ENCODE measurements around the gene DGKQ.

DGKQ gene

GRCh38 chr4:1015179-1015578, 41.8 kb upstream of the DGKQ start:
- Histone ChIP-seq H3K27me3 (ENCODE audit: control insufficient read depth, insufficient read depth, low read length) (peaks cover 19% of the 10 kb centered on the region), H3K4me1 (ENCODE audit: control insufficient read depth, low read depth, low read length) (no peaks in the 10 kb centered on the region), H3K27ac (ENCODE audit: low read length) (no peak overlapping the region), H3K36me3 (ENCODE audit: control insufficient read depth, low read depth, low read length) (no peaks in the 10 kb centered on the region), H3K9ac (ENCODE audit: low read length) (no peak overlapping the region), H3K9me3 (ENCODE audit: control insufficient read depth, low read depth, low read length) (no peaks in the 10 kb centered on the region), H3K4me3 (ENCODE audit: low read length) (no peak overlapping the region)

DNA sequence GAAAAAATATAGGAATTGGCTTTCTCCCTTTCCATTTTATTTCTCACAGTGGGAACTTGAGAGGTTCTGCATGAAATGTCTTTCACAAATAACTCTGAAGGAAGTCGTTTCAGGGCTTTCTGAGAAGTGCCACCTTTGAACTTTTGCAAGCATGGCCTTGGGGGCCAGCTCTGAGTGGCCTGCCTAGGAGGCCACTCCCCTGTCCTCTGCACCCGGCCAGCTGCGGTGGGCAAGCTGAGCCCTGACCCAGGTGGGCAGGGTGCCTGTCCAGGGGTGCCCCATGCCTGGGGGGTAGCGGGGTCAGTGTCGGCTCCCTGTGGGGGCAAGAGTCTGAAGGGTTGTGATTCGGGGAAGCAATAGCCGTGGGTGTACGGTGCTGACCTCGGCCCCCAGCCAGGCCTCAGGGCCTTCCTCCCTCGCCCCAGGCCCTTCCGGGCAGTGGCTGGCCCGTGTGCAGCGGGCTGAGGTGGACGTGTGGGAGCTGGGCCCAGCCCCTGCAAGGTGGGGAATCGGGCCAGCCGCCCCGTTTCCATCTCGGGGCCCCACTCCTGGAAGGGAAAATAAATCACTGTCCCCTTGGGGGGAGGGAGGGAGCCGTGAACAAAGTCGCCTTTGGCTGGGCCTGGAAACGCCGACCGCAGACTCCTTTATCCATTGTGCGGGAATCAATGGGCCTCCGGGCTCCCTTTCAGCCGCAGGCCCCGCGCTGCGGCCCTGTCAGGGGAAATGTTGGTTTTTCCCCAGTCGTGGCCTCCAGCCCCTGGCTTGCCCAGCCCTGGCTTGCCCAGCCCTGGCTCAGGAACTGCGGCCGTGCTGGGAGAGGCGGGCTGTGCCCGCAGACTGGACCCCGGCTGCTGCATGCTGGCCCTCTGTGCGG, 41.2 kb upstream of the DGKQ start:
- H3K36me3 ChIP-seq (ENCODE audit: control insufficient read depth, low read depth, low read length) = no peaks in the 10 kb centered on the region
- H3K27ac ChIP-seq (ENCODE audit: low read length) = no peak overlapping the region
- H3K27me3 ChIP-seq (ENCODE audit: control insufficient read depth, insufficient read depth, low read length) = peaks cover 24% of the 10 kb centered on the region
- no peak overlapping the region for H3K9ac ChIP-seq (ENCODE audit: low read length)
- no peaks in the 10 kb centered on the region for H3K4me1 ChIP-seq (ENCODE audit: control insufficient read depth, low read depth, low read length)
- no peak overlapping the region for H3K4me3 ChIP-seq (ENCODE audit: low read length)
- H3K9me3 ChIP-seq (ENCODE audit: control insufficient read depth, low read depth, low read length) = no peaks in the 10 kb centered on the region

DNA sequence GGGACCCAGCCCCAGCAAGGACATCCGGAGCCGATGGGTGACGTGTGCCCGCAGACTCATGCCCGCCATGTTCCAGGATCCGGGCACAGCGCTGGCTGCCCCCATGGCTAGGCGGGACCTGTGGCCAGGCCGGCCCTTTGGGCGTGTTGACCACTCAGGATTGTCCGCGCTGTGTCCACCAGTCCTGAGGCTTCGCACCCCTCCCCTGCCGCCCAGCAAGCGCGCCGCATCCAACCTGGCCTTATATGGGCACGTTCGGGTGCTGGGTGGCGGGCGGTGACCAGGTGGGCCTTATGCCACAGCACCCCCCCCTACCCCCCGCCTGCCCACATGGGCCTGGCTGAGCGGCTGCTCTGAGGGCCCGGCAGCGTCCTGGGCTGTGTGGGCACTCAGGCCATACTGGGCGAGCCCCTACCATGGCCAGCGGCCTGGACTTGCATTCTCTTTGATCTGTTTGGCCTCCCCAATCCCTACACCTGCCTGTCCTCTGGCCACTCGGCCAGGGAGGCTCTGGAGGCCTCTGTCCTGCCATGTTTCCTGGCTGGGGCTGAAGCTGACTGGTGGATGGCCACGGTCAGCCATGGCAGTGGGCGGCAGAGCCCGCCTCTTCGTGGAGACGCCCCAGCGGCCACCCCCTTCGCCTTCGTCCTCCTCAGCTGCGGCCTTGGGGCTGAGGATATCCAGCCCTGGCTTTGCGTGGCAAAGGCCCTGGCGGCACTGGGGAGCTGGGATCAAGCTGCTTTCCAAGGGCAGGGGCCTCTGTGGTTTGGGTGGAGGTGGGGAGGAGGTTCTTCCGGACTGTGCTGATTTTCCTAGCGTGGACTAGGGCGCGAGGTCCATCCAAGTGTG, 40.1 kb upstream of the DGKQ start:
- peaks cover 33% of the 10 kb centered on the region for H3K27me3 ChIP-seq (ENCODE audit: control insufficient read depth, insufficient read depth, low read length)
- H3K4me1 ChIP-seq (ENCODE audit: control insufficient read depth, low read depth, low read length) = peaks cover 4% of the 10 kb centered on the region
- H3K4me3 ChIP-seq (ENCODE audit: low read length) = no peak overlapping the region
- no peak overlapping the region for H3K9ac ChIP-seq (ENCODE audit: low read length)
- H3K27ac ChIP-seq (ENCODE audit: low read length) = no peak overlapping the region
- H3K9me3 ChIP-seq (ENCODE audit: control insufficient read depth, low read depth, low read length) = no peaks in the 10 kb centered on the region
- no peaks in the 10 kb centered on the region for H3K36me3 ChIP-seq (ENCODE audit: control insufficient read depth, low read depth, low read length)

DNA sequence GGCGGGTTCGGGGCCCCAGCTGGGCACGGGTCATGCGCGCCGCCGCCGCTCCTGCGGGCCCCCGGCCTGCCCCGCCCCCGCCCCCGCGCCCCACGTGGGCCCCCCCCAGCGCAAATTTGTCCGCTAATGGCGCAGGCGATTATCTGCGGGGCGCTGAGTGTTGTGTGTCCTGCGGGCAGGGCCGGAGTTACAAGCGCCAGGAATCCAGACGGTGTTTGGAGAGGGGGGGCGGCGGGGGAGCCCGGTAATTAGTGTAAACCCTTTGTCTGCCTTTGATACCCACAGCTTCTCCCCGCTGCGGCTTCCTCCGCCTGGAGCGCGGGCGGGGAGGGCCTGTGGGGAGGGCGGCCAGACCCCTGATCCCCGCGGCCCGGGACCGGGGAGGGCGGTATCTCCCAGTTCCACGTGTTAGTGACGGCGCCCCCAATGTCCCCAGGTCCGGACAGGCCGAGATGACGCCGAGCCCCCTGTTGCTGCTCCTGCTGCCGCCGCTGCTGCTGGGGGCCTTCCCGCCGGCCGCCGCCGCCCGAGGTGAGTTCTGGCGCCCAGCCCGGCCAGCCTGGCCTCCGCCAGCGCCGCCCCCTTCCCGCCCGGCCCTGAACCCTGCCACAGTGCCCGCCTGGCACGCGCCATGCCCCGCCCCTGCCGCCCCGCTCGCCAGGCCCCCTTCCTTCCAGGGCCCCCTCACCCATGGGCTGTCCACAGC, 38.8 kb upstream of the DGKQ start:
- Histone ChIP-seq H3K27ac (ENCODE audit: low read length) (no peak overlapping the region), H3K4me1 (ENCODE audit: control insufficient read depth, low read depth, low read length) (peaks cover 4% of the 10 kb centered on the region), H3K36me3 (ENCODE audit: control insufficient read depth, low read depth, low read length) (no peaks in the 10 kb centered on the region), H3K4me3 (ENCODE audit: low read length) (peak overlapping the region; percentile 51), H3K27me3 (ENCODE audit: control insufficient read depth, insufficient read depth, low read length) (peaks cover 46% of the 10 kb centered on the region), H3K9ac (ENCODE audit: low read length) (no peak overlapping the region), H3K9me3 (ENCODE audit: control insufficient read depth, low read depth, low read length) (no peaks in the 10 kb centered on the region)

GRCh38 chr4:1011666-1012033, 38.3 kb upstream of the DGKQ start:
- no peak overlapping the region for H3K4me3 ChIP-seq (ENCODE audit: low read length)
- peaks cover 4% of the 10 kb centered on the region for H3K4me1 ChIP-seq (ENCODE audit: control insufficient read depth, low read depth, low read length)
- H3K27ac ChIP-seq (ENCODE audit: low read length) = no peak overlapping the region
- no peaks in the 10 kb centered on the region for H3K36me3 ChIP-seq (ENCODE audit: control insufficient read depth, low read depth, low read length)
- no peaks in the 10 kb centered on the region for H3K9me3 ChIP-seq (ENCODE audit: control insufficient read depth, low read depth, low read length)
- peaks cover 51% of the 10 kb centered on the region for H3K27me3 ChIP-seq (ENCODE audit: control insufficient read depth, insufficient read depth, low read length)
- H3K9ac ChIP-seq (ENCODE audit: low read length) = no peak overlapping the region

DNA sequence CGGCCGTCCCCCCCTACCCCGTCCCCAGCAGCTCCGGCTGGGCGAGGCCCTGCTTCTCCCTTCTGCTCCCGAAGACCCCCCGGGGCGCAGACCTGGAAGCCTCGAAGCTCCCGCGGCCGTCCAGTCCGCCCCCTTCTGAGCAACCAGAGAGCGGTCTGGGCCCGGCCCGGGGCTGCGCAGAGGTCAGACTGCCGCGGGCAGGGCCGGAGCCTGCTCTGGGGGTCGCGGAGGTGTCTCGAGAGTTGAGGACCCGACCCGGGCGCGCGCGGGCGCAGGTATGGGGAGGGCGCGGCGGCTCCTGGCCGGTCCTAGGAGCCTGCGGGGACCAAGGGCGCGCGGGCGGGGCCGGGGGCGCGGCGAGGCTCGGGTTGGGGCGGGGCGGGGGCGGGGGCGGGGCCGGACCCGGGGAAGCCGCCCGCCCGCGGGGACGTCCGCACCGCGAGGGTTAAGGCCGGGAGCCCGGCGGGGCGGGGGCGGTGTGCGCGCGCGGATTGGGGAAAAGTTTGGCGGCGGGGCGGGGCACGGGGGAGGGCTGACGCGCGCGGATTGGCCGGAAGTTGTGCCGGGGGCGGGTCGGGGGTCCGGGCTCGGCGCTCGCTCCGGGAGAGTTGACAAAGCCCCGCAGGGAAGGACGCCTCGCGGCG, 37.8 kb upstream of the DGKQ start, which contains the start of gene FGFRL1:
FGFRL1 (plus strand) TSS at position 605 of the 644 bp plus-strand sequence. CDS start 860 bp downstream, outside the sequence.
- H3K4me3 ChIP-seq (ENCODE audit: low read length) = peak within 1 kb of the TSS; percentile 51
- H3K27me3 ChIP-seq (ENCODE audit: control insufficient read depth, insufficient read depth, low read length) = peaks cover 56% of the 10 kb centered on the region
- no peak within 1 kb of the TSS for H3K9ac ChIP-seq (ENCODE audit: low read length)
- no peak within 1 kb of the TSS for H3K27ac ChIP-seq (ENCODE audit: low read length)
- no peaks in the 10 kb centered on the region for H3K9me3 ChIP-seq (ENCODE audit: control insufficient read depth, low read depth, low read length)
- H3K4me1 ChIP-seq (ENCODE audit: control insufficient read depth, low read depth, low read length) = peaks cover 4% of the 10 kb centered on the region
- H3K36me3 ChIP-seq (ENCODE audit: control insufficient read depth, low read depth, low read length) = no peaks in the 10 kb centered on the region

- peak overlapping the region; percentile 27 for H3K4me3 ChIP-seq (ENCODE audit: low read length)
- H3K27ac ChIP-seq (ENCODE audit: low read length) = no peak overlapping the region
- H3K36me3 ChIP-seq (ENCODE audit: control insufficient read depth, low read depth, low read length) = no peaks in the 10 kb centered on the region
- H3K9me3 ChIP-seq (ENCODE audit: control insufficient read depth, low read depth, low read length) = no peaks in the 10 kb centered on the region
- H3K9ac ChIP-seq (ENCODE audit: low read length) = no peak overlapping the region
- H3K27me3 ChIP-seq (ENCODE audit: control insufficient read depth, insufficient read depth, low read length) = peaks cover 61% of the 10 kb centered on the region
- H3K4me1 ChIP-seq (ENCODE audit: control insufficient read depth, low read depth, low read length) = peaks cover 4% of the 10 kb centered on the region
Measured at GRCh38 chr4:1010395-1011021, 37.1 kb upstream of the DGKQ start.

- H3K36me3 ChIP-seq (ENCODE audit: control insufficient read depth, low read depth, low read length) = no peaks in the 10 kb centered on the region
- H3K4me3 ChIP-seq (ENCODE audit: low read length) = peak overlapping the region; percentile 61
- H3K27ac ChIP-seq (ENCODE audit: low read length) = no peak overlapping the region
- no peak overlapping the region for H3K9ac ChIP-seq (ENCODE audit: low read length)
- H3K27me3 ChIP-seq (ENCODE audit: control insufficient read depth, insufficient read depth, low read length) = peaks cover 68% of the 10 kb centered on the region
- H3K9me3 ChIP-seq (ENCODE audit: control insufficient read depth, low read depth, low read length) = no peaks in the 10 kb centered on the region
- H3K4me1 ChIP-seq (ENCODE audit: control insufficient read depth, low read depth, low read length) = peaks cover 4% of the 10 kb centered on the region
Measured at GRCh38 chr4:1009542-1010394, 36.4 kb upstream of the DGKQ start.

DNA sequence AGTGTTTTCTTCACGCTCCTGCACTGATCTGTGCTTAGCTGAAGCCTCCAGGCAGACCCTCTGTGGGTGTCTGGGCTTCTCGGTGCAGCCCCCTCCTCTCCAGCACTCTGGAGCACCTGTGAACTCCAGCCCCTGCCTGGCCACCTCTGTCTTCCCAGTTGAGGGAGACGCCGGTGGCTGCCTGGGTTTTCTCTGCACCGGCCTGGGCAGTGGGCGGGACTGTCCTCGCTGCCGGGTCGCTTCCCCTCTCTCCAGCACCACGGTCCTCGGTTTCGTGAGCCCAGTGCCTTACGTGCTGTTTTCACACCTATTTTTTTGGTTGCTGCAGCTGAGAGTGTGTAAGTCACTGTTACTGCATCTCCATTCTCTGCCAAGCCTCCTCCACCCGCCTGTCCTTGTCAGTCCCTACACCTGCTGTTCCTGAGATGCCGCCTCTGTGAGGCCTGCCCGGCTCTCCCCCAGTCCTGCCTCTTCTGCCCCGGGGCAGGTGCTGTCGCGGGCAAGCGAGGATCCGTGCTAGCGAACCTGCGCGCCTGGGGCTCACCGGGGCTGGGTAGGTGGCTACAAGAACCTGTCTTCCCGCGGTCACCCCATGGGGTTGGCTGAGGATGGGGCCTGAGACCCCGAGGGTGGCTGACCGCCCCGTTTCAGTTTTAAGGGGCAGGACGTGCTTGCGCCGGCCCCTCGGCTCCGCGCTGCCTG, 35.6 kb upstream of the DGKQ start:
- no peak overlapping the region for H3K27ac ChIP-seq (ENCODE audit: low read length)
- peak overlapping the region; percentile 61 for H3K4me3 ChIP-seq (ENCODE audit: low read length)
- H3K36me3 ChIP-seq (ENCODE audit: control insufficient read depth, low read depth, low read length) = no peaks in the 10 kb centered on the region
- no peak overlapping the region for H3K9ac ChIP-seq (ENCODE audit: low read length)
- H3K27me3 ChIP-seq (ENCODE audit: control insufficient read depth, insufficient read depth, low read length) = peaks cover 76% of the 10 kb centered on the region
- H3K9me3 ChIP-seq (ENCODE audit: control insufficient read depth, low read depth, low read length) = no peaks in the 10 kb centered on the region
- H3K4me1 ChIP-seq (ENCODE audit: control insufficient read depth, low read depth, low read length) = peaks cover 4% of the 10 kb centered on the region

GRCh38 chr4:1006856-1007255, 33.5 kb upstream of the DGKQ start:
- no peaks in the 10 kb centered on the region for H3K9me3 ChIP-seq (ENCODE audit: control insufficient read depth, low read depth, low read length)
- H3K27me3 ChIP-seq (ENCODE audit: control insufficient read depth, insufficient read depth, low read length) = peaks cover 88% of the 10 kb centered on the region
- no peak overlapping the region for H3K4me3 ChIP-seq (ENCODE audit: low read length)

More at GRCh38 chr4:1006856-1007255, 33.5 kb upstream of the DGKQ start:
- H3K36me3 ChIP-seq (ENCODE audit: control insufficient read depth, low read depth, low read length) = no peaks in the 10 kb centered on the region
- H3K27ac ChIP-seq (ENCODE audit: low read length) = no peak overlapping the region
- H3K9ac ChIP-seq (ENCODE audit: low read length) = no peak overlapping the region
- peaks cover 4% of the 10 kb centered on the region for H3K4me1 ChIP-seq (ENCODE audit: control insufficient read depth, low read depth, low read length)
